SKM-1 (cell line): ENCODE data around the gene RAD51C.
"Not testable (repeated sequence)": the region's sequence is repeated elsewhere in the genome, so short reads cannot be mapped to it uniquely, and the experiment has no call there.

Experiments used
- DNase-seq: peaks from one replicate; lab custom pipeline; 2025; ENCODE audit not compliant: unreplicated experiment; lab: John Stamatoyannopoulos, UW

RAD51C gene

GRCh38 chr17:58734040-58734439 lies 41.6 kb downstream of the RAD51C start:
- DNase-seq, result no peak

GRCh38 chr17:58734811-58735210 lies 42.4 kb downstream of the RAD51C start:
- no peak for DNase-seq

GRCh38 chr17:58741121-58741625 lies 48.8 kb downstream of the RAD51C start:
- no peak for DNase-seq

- no peak for DNase-seq
Observed at GRCh38 chr17:58747674-58748073, 55.3 kb downstream of the RAD51C start.

GRCh38 chr17:58749627-58750026 lies 57.2 kb downstream of the RAD51C start:
- DNase-seq, result not testable (repeated sequence)

- DNase-seq, result no peak
Observed at GRCh38 chr17:58753026-58753425, 60.6 kb downstream of the RAD51C start.

GRCh38 chr17:58755269-58755576 lies 62.8 kb downstream of the RAD51C start:
- DNase-seq, result no peak

GRCh38 chr17:58755577-58756245 lies 63.3 kb downstream of the RAD51C start, which contains the start of gene PPM1E:
PPM1E (plus strand) TSS chr17:58755854.
- peak; percentile 42 for DNase-seq

- no peak for DNase-seq
Observed at GRCh38 chr17:58756246-58757161, 64.1 kb downstream of the RAD51C start.

GRCh38 chr17:58757162-58757613 lies 64.8 kb downstream of the RAD51C start:
- DNase-seq, result no peak

GRCh38 chr17:58758890-58759289 lies 66.5 kb downstream of the RAD51C start:
- no peak for DNase-seq

- no peak for DNase-seq
Observed at GRCh38 chr17:58759522-58759921, 67.1 kb downstream of the RAD51C start.

- DNase-seq, result no peak
Observed at GRCh38 chr17:58760248-58760647, 67.8 kb downstream of the RAD51C start.

- DNase-seq, result no peak
Observed at GRCh38 chr17:58763263-58763662, 70.9 kb downstream of the RAD51C start.

- no peak for DNase-seq
Observed at GRCh38 chr17:58764373-58764772, 72.0 kb downstream of the RAD51C start.

- DNase-seq, result not testable (repeated sequence)
Observed at GRCh38 chr17:58778482-58778881, 86.1 kb downstream of the RAD51C start.

- DNase-seq, result no peak
Observed at GRCh38 chr17:58779446-58779845, 87.0 kb downstream of the RAD51C start.

- DNase-seq, result no peak
Observed at GRCh38 chr17:58783380-58783779, 91.0 kb downstream of the RAD51C start.

GRCh38 chr17:58785097-58785496 lies 92.7 kb downstream of the RAD51C start:
- DNase-seq, result no peak
